NAMALWA (cell line): ENCODE data around the gene MTG1.
"Not testable (repeated sequence)": the region's sequence is repeated elsewhere in the genome, so short reads cannot be mapped to it uniquely, and the experiment has no call there.

Experiments
- DNase-seq: peaks from one replicate; pipeline ENCODE4 v3.0.0-alpha.2; 2015; ENCODE audit warnings: low spot score

The MTG1 gene

DNA sequence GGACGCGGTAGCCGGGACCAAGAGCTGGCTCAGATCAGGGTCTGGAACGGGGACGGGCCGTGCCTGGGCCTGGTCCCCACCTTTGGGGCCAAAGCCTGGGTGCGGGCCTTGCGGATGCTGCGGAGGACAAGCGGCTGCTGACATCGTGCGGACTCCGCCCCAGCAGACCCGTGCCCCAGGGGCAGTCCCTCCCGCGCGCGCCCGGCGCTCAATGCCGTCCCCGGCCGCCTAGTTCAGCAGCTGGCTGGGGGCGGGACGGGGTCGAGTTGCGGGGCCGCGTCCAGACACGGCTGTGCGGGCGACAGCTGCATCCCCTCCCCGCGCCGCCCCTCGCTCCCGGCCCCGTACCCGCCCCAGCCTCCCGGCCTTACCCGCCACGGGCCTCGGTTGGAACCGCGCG, 30.1 kb downstream of the MTG1 start:
- not testable (repeated sequence) for DNase-seq

GRCh38 chr10:133424601-133425000, 30.6 kb downstream of the MTG1 start, which contains the start of gene SPRN:
Gene SPRN (minus strand): TSS chr10:133424625. CDS start chr10:133423681, 944 bp downstream.
- DNase-seq: not testable (repeated sequence)

DNA sequence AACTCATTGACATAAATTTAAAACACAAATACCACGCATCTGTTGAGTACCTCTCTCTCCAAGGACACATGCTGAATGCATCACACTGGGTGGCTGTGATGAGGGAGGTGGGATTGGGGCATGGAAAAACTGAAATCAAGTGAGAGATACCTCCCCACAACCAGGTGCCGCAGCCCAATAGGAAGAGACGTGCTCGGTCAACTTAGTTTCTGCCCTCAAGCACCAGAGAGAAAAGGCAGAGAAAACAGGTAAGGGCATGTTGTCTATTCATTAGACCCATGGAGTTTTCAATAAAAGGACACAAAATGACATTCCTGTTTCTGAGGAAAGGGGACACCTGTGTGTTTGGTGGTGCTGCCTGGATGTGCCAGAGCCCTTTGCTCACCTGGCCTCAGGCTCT, 35.6 kb downstream of the MTG1 start:
- not testable (repeated sequence) for DNase-seq

GRCh38 chr10:133431888-133432613, 38.1 kb downstream of the MTG1 start:
- DNase-seq: not testable (repeated sequence)

- not testable (repeated sequence) for DNase-seq
These were observed 38.8 kb downstream of the MTG1 start for GRCh38 chr10:133432789-133433188.

GRCh38 chr10:133438711-133439273, 44.8 kb downstream of the MTG1 start:
- DNase-seq: peak; percentile 78

DNA sequence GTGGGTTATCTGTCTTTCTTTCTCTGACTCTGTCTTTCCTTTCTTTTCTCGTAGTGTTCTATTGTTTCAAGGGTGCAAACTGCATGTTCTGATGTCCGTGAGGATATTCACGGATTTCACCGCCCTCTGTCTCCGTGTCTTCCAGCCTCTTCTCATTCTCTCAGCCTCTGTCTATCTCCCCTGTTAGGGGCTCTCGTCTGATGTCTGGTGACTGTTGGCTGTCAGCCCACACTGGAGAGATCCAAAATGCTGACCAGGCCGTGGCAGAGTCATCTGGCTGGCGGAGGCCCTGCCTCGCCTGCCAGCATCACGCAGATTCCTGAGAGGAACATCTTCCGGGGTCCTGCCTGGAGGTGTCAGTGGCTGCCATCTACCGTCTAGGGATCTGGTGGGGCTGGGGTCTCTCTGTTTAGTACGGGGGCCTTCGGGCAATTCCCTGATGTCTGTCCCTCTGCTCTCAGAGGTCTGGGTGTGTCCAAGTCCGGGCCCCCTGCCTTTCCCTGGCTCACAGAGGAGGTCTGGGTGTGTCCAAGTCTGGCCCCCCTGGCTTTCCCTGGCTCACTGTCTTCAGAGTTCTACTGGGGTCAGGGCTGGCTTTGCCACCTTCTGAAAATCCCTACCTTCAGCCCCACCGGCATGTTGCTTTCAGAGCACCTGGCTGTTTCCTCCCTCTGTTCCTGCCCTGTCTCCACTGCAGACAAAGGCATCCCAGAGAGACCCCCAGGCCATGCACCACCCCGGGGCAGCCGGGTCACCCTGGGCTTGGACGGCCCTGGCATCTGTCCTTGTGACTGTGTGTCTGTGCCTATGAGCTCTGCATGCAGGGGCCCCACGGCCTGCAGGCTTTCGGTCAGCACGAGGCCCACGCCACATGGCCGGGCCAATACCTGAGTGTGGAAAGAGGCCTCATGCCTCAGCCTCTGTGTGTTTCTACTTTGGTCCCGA, 45.8 kb downstream of the MTG1 start:
- DNase-seq: no peak

GRCh38 chr10:133440633-133441285, 46.8 kb downstream of the MTG1 start:
- DNase-seq: no peak

GRCh38 chr10:133441356-133441755, 47.4 kb downstream of the MTG1 start:
- not testable (repeated sequence) for DNase-seq

DNA sequence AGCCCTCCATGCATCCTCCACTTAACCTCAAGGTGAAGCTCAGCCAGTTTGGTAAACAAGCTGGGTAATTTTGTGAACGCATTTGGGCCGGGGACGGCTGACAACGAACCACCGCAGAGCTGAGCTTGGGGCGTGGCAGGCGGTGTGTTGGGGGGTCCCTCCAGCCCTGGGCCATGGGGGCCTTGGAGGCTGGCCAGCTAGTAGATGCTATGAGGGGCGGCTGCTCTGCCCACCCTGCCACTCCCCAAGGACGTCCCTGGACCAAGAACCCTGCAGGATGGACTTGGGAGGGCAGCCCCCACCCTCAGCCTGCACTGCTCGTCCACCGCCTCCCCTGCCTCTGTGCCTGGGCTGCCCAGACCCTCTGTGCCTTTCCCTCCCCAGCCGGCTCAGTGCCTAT, 47.8 kb downstream of the MTG1 start:
- DNase-seq: no peak

GRCh38 chr10:133442191-133442966, 48.4 kb downstream of the MTG1 start:
- no peak for DNase-seq

- DNase-seq: no peak
These were observed 49.3 kb downstream of the MTG1 start for GRCh38 chr10:133442967-133443924.

- DNase-seq: no peak
These were observed 50.6 kb downstream of the MTG1 start for GRCh38 chr10:133444342-133445267.

GRCh38 chr10:133445268-133445732, 51.3 kb downstream of the MTG1 start:
- no peak for DNase-seq

- no peak for DNase-seq
These were observed 52.1 kb downstream of the MTG1 start for GRCh38 chr10:133445751-133446708.

GRCh38 chr10:133446979-133447378, 53.0 kb downstream of the MTG1 start:
- no peak for DNase-seq

DNA sequence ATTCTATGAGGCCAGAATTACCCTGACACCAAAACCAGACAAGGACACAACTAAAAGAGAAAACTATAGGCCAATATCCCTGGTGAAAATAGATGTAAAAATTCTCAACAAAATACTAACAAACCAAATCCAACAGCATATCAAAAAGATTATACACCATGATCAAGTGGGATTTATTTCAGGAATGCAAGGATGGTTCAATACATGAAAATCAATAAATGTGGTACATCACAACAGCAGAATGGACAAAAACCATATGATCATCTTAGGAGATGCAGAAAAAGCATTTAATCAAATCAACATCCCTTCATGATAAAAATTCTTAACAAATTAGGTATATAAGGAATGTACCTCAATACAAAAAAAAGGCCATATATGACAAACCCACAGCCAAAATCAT, 54.2 kb downstream of the MTG1 start:
- DNase-seq: no peak

DNA sequence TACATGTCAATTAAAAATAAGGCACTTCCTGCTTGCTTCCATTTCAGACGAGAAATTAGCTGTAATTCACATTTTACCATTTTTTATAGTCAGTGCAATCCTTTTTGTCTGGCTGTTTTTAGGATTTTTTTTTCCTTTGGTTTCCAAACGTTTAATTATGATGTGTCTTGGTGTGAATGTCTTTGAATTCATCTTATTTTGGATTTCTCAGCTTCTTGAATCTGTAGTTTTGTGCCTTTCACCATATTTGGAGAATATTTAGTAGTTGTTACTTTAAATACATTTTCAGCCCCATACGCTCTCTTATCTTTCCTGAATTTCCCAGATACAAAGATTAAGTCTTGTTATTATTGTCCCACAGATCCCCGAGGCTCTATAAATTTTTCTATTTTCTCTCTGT, 57.4 kb downstream of the MTG1 start:
- no peak for DNase-seq
